Panc1 (cell line): ENCODE measurements around the gene TFCP2L1.

ENCODE experiments used
- POLR2AphosphoS5 ChIP-seq: IDR thresholded peaks from 2 replicates; pipeline ENCODE4 v1.6.1; 2012; ENCODE audit warnings: mild to moderate bottlenecking, low read depth, low read length, moderate library complexity
- SIN3A ChIP-seq: IDR thresholded peaks from 2 replicates; pipeline ENCODE4 v1.6.1; 2012; ENCODE audit warnings: low read depth, mild to moderate bottlenecking, low read length, moderate library complexity, borderline replicate concordance; ENCODE audit not compliant: insufficient read depth
- TCF7L2 ChIP-seq: IDR thresholded peaks from 2 replicates; pipeline ENCODE4 v1.6.1; 2011; ENCODE audit warnings: mild to moderate bottlenecking, low read depth, low read length, inconsistent platforms
- TF ChIP-seq, protein P1 (sequence below), 2 experiments: IDR thresholded peaks; 2 replicates each; pipeline ENCODE4 v1.6.1; 2011 to 2012; ENCODE audit warnings: low read depth in 2 of 2, control low read depth in 1 of 2, low read length in 1 of 2, mild to moderate bottlenecking in 1 of 2, moderate library complexity in 1 of 2; ENCODE audit not compliant: insufficient read depth in 1 of 2
- TF ChIP-seq, protein P2 (sequence below): fragments of 450-650 bp; IDR thresholded peaks from 2 replicates; pipeline ENCODE4 v1.5.1; 2017; ENCODE audit warnings: mild to moderate bottlenecking

DNA sequence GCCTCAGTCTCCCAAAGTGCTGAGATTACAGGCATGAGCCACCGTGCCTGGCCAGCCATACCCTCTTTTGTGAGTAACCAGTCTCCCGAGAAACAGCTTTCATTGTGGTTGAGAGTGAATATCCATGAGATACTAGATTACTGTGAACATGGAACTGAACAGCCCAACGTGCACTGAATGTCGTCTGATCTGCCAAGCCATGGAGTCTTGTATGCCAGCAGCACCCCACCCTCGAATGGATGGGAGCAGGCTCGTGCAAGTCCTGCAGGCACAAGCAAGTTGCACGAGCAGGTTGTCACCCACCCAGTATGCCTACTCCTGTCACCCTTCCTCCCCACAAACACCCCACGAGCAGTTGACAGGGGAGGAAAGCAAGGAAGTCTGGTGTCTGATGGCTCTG is 36.5 kb upstream of the TFCP2L1 start:
- TF ChIP-seq, protein P1, sequence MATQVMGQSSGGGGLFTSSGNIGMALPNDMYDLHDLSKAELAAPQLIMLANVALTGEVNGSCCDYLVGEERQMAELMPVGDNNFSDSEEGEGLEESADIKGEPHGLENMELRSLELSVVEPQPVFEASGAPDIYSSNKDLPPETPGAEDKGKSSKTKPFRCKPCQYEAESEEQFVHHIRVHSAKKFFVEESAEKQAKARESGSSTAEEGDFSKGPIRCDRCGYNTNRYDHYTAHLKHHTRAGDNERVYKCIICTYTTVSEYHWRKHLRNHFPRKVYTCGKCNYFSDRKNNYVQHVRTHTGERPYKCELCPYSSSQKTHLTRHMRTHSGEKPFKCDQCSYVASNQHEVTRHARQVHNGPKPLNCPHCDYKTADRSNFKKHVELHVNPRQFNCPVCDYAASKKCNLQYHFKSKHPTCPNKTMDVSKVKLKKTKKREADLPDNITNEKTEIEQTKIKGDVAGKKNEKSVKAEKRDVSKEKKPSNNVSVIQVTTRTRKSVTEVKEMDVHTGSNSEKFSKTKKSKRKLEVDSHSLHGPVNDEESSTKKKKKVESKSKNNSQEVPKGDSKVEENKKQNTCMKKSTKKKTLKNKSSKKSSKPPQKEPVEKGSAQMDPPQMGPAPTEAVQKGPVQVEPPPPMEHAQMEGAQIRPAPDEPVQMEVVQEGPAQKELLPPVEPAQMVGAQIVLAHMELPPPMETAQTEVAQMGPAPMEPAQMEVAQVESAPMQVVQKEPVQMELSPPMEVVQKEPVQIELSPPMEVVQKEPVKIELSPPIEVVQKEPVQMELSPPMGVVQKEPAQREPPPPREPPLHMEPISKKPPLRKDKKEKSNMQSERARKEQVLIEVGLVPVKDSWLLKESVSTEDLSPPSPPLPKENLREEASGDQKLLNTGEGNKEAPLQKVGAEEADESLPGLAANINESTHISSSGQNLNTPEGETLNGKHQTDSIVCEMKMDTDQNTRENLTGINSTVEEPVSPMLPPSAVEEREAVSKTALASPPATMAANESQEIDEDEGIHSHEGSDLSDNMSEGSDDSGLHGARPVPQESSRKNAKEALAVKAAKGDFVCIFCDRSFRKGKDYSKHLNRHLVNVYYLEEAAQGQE (IDR thresholded peaks at IDR 0.05; ENCODE audit: insufficient read depth in 1 of 2, low read depth in 2 of 2, low read length in 1 of 2), result no peak
- TF ChIP-seq, protein P2, sequence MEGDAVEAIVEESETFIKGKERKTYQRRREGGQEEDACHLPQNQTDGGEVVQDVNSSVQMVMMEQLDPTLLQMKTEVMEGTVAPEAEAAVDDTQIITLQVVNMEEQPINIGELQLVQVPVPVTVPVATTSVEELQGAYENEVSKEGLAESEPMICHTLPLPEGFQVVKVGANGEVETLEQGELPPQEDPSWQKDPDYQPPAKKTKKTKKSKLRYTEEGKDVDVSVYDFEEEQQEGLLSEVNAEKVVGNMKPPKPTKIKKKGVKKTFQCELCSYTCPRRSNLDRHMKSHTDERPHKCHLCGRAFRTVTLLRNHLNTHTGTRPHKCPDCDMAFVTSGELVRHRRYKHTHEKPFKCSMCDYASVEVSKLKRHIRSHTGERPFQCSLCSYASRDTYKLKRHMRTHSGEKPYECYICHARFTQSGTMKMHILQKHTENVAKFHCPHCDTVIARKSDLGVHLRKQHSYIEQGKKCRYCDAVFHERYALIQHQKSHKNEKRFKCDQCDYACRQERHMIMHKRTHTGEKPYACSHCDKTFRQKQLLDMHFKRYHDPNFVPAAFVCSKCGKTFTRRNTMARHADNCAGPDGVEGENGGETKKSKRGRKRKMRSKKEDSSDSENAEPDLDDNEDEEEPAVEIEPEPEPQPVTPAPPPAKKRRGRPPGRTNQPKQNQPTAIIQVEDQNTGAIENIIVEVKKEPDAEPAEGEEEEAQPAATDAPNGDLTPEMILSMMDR, result no peak
- TF ChIP-seq POLR2AphosphoS5 (no peak), TCF7L2 (no peak), SIN3A (no peak)
